ENCODE results near the gene AMOT.
"Not testable (repeated sequence)": the region's sequence is repeated elsewhere in the genome, so short reads cannot be mapped to it uniquely, and the experiment has no call there.

AMOT gene, protein sequence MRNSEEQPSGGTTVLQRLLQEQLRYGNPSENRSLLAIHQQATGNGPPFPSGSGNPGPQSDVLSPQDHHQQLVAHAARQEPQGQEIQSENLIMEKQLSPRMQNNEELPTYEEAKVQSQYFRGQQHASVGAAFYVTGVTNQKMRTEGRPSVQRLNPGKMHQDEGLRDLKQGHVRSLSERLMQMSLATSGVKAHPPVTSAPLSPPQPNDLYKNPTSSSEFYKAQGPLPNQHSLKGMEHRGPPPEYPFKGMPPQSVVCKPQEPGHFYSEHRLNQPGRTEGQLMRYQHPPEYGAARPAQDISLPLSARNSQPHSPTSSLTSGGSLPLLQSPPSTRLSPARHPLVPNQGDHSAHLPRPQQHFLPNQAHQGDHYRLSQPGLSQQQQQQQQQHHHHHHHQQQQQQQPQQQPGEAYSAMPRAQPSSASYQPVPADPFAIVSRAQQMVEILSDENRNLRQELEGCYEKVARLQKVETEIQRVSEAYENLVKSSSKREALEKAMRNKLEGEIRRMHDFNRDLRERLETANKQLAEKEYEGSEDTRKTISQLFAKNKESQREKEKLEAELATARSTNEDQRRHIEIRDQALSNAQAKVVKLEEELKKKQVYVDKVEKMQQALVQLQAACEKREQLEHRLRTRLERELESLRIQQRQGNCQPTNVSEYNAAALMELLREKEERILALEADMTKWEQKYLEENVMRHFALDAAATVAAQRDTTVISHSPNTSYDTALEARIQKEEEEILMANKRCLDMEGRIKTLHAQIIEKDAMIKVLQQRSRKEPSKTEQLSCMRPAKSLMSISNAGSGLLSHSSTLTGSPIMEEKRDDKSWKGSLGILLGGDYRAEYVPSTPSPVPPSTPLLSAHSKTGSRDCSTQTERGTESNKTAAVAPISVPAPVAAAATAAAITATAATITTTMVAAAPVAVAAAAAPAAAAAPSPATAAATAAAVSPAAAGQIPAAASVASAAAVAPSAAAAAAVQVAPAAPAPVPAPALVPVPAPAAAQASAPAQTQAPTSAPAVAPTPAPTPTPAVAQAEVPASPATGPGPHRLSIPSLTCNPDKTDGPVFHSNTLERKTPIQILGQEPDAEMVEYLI

DNA sequence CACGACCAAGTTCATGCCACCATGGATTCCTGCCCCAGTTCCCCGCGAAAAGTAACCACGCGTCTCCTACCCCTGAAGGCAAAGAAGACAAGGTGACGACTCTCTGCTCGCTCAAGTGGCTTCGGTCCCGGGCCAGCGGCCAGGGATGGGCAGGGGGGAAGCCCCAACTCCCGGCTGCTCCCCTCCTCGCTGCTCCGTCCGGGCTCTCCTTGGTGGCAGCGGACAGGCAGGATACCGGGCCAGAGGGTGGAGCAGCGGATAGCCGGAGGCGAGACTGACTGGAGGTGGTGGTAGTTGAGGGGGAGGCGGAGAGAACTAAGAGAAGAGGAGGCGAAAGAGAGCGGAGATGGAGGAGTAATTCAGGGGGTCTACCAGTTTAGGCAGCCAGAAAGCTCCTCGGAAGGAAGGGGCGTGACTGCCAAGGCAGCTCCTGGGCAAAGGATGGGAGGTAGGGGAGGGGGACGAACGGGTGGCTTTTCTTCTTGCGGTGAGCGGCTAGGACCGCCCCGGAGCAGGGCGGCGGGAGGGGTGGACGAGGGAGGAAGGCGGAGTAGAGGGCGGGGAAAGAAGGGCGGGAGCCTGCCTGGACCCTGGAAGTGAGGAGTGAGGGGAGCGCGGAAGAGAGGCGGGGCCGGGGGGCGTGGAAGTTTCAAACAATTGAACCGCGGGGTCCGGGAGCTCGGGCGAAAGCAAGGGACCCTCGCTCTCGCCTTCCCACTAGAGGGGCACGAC lies at the start of gene AMOT:
TSS of gene AMOT (minus strand) at position 450 of the 732 bp plus-strand sequence. CDS start 17,705 bp downstream, outside the sequence.
- H3K27me3 Mint-ChIP-seq = no peaks in the 10 kb centered on the region

DNA sequence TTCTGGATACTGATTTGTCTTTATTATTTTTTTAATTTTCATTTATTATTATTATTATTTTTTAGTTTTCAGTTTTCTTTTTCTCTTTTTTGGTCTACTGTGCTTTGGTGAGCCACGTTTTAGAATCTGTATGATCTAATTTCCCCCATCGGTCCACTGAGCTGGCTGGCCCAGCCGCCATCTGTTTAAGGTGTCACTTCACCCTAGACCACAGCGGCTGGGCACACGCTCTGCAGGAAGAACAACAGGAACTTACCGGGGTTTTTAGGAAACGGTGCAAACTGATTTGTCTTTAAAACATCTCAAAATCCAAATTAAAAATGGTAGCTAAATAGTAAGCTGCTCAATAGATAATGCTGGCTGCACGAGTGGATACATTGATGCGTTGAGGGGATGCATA lies 48.8 kb upstream of the AMOT start:
- ATAC-seq (ENCODE audit: low read depth) = peak; percentile 26
- H3K4me1 Mint-ChIP-seq = peaks cover 13% of the 10 kb centered on the region
- H3K4me3 Mint-ChIP-seq = no peak overlapping the region
- H3K9me3 Mint-ChIP-seq = no peaks in the 10 kb centered on the region
- H3K27ac Mint-ChIP-seq = no peak overlapping the region
- H3K27me3 Mint-ChIP-seq = no peaks in the 10 kb centered on the region
- no peaks in the 10 kb centered on the region for H3K36me3 Mint-ChIP-seq
- no peak for DNase-seq (ENCODE audit: low spot score in 2 of 2)

More for the DNA sequence above, at the start of gene AMOT:
- ATAC-seq (ENCODE audit: low read depth) = peak; percentile 54
- H3K4me3 Mint-ChIP-seq = peak within 1 kb of the TSS; percentile 96
- H3K9me3 Mint-ChIP-seq = no peaks in the 10 kb centered on the region
- H3K36me3 Mint-ChIP-seq = no peaks in the 10 kb centered on the region
- peak within 1 kb of the TSS; percentile 80 for H3K27ac Mint-ChIP-seq
- peak; percentile 10 to 37 for DNase-seq (ENCODE audit: low spot score in 2 of 2)
- peaks cover 7% of the 10 kb centered on the region for H3K4me1 Mint-ChIP-seq

DNA sequence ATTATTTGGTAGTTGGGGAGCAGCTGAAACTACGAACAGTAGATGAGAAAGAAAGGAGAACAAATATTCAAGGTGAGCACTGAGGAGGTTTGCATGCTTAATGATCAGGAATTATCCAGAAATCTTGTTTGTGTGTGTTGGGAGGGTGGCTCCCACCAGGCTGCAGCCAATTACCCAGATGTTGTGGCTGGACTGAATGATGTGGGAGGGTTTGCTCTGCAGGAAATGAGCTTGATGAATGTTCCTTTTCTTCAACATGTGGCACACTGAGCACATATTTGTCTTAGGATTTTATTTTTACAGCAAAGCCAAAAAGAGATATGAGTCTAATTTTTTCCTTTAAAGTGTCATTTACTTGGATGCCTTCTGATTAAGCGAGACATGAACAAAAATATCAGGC lies 48.3 kb upstream of the AMOT start:
- Mint-ChIP-seq H3K4me3 (no peak overlapping the region), H3K36me3 (no peaks in the 10 kb centered on the region), H3K9me3 (no peaks in the 10 kb centered on the region), H3K27me3 (no peaks in the 10 kb centered on the region), H3K27ac (no peak overlapping the region), H3K4me1 (peaks cover 13% of the 10 kb centered on the region)
- DNase-seq (ENCODE audit: low spot score in 2 of 2) (no peak), ATAC-seq (ENCODE audit: low read depth) (no peak)

DNA sequence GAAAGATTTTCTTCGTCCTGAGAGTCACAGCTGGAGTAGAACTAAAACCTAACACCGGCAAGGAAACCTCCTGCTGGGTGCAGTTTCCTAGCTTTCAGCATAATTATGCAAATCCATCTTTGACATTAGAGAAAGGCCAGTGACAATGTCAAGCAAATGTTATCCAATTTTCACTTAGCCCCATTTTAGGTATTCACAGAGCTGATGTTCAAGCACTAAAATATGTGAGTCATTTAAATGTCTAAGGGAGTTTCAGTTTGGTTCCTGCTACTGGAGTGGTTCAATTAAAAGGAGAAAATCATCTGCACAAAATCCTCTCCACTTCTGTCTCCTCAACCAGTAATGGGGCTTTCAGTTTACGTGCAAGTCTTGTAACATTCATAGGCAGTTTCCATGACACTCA lies 37.1 kb upstream of the AMOT start:
- DNase-seq (ENCODE audit: low spot score in 2 of 2) (no peak), ATAC-seq (ENCODE audit: low read depth) (no peak)
- Mint-ChIP-seq H3K27me3 (no peaks in the 10 kb centered on the region), H3K36me3 (no peaks in the 10 kb centered on the region), H3K9me3 (no peaks in the 10 kb centered on the region), H3K4me1 (no peaks in the 10 kb centered on the region), H3K4me3 (no peak overlapping the region), H3K27ac (no peak overlapping the region)

DNA sequence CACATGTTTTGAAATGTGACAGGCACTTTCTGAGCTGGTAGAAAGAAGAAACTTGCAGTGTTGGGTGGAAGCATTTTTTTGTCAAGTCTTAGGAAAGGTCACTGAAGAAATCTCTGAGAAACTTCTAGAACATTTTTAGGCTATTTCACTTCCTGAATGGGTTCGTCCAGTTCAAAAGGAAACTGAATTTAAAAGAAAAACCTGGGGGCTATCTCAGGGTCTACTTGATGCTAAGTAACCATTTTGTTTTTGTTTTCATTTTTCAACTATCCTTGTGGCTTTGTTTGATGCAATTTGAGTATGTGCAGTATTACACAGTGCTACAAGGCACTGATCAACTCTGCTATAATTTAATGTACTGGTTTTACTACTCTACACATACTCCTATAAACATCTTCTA lies 34.0 kb upstream of the AMOT start:
- no peaks in the 10 kb centered on the region for H3K4me1 Mint-ChIP-seq
- ATAC-seq (ENCODE audit: low read depth) (no peak), DNase-seq (ENCODE audit: low spot score in 2 of 2) (no peak)
- H3K9me3 Mint-ChIP-seq = no peaks in the 10 kb centered on the region
- no peaks in the 10 kb centered on the region for H3K27me3 Mint-ChIP-seq
- no peaks in the 10 kb centered on the region for H3K36me3 Mint-ChIP-seq
- H3K27ac Mint-ChIP-seq = no peak overlapping the region
- no peak overlapping the region for H3K4me3 Mint-ChIP-seq

DNA sequence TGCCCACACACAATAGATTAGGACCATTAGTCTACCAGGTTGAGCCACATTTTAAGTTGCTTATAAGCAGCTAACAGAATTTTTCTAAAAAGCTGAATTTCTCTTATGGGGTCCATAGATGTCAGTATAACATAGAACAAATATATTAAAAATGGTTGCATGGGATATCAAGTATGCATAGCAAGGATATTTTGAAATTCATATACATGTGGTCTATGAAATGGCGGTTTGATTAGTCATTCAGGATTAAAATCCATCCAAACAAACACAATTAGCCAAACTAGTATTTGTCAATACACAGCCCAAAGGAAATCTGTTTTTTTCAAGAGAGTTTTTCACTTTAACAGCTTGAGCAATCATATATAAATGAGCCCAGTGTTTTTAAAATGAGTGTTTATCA lies 33.5 kb upstream of the AMOT start:
- H3K27me3 Mint-ChIP-seq = no peaks in the 10 kb centered on the region
- ATAC-seq (ENCODE audit: low read depth) (no peak), DNase-seq (ENCODE audit: low spot score in 2 of 2) (no peak)
- H3K4me1 Mint-ChIP-seq = no peaks in the 10 kb centered on the region
- H3K9me3 Mint-ChIP-seq = no peaks in the 10 kb centered on the region
- no peak overlapping the region for H3K27ac Mint-ChIP-seq
- H3K36me3 Mint-ChIP-seq = no peaks in the 10 kb centered on the region
- H3K4me3 Mint-ChIP-seq = no peak overlapping the region

DNA sequence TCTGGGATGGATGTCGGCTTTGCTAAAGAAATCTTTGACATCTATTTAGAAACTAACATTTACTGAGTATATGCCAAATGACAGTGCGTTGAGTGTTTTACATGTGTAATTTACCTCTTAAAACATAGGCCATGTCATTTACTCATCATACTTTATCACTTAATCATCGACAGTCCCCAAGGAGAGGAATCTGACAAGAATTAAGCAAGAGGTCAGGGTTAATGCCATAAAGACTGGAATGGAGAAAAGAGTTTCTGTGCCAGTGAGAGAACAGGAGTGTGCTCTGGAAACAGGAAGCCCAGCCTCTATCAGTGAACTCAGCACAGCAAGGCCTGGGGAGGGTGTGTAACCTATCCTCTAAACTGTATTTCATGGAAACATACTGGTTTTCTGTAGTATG lies 28.0 kb upstream of the AMOT start:
- ATAC-seq (ENCODE audit: low read depth) = no peak
- no peaks in the 10 kb centered on the region for H3K4me1 Mint-ChIP-seq
- no peaks in the 10 kb centered on the region for H3K36me3 Mint-ChIP-seq
- DNase-seq (ENCODE audit: low spot score in 2 of 2) = no peak
- peaks cover 2% of the 10 kb centered on the region for H3K27me3 Mint-ChIP-seq
- no peaks in the 10 kb centered on the region for H3K9me3 Mint-ChIP-seq
- no peak overlapping the region for H3K4me3 Mint-ChIP-seq
- no peak overlapping the region for H3K27ac Mint-ChIP-seq

DNA sequence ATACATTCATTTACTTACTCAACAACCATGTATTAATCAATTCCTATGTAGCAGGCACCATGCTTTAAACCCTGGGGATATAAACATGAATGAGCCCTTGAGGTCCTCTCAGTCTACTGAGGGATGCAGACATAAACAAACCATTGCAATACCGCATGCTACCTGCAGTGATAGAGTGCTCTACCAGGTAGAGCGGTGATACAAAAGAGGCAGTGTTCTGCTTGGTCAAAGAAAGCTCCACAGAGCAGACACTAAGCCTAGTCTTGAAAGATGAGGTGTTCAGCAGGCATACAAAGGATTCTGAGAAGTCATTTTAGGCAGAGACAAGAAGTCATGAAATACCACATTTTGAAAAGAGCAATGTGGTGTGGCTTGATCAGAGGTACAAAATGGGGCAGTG lies 26.9 kb upstream of the AMOT start:
- H3K4me3 Mint-ChIP-seq = no peak overlapping the region
- peaks cover 2% of the 10 kb centered on the region for H3K27me3 Mint-ChIP-seq
- no peaks in the 10 kb centered on the region for H3K4me1 Mint-ChIP-seq
- DNase-seq (ENCODE audit: low spot score in 2 of 2) (no peak), ATAC-seq (ENCODE audit: low read depth) (peak; percentile 41)
- H3K27ac Mint-ChIP-seq = no peak overlapping the region
- no peaks in the 10 kb centered on the region for H3K36me3 Mint-ChIP-seq
- H3K9me3 Mint-ChIP-seq = no peaks in the 10 kb centered on the region

DNA sequence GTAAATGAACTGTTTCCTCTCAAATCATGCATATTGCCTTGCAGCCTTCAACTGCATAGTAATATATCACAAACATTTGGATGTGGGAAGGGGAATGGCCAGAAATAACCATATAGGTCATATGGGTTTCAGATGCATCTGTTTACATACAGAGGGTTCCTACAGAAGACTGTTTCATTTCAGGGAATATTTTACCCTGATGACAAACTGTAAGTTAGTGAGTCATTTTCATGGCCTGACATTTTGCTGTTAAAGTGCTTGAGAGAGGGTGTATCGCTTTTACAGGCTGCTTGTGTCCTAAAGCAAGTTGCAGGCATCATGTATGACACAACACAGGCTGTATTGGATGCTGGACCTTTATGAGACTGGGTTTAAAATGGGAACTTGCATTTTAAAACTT lies 25.5 kb upstream of the AMOT start:
- H3K36me3 Mint-ChIP-seq = no peaks in the 10 kb centered on the region
- no peaks in the 10 kb centered on the region for H3K4me1 Mint-ChIP-seq
- ATAC-seq (ENCODE audit: low read depth) (no peak), DNase-seq (ENCODE audit: low spot score in 2 of 2) (no peak)
- H3K27me3 Mint-ChIP-seq = peaks cover 2% of the 10 kb centered on the region
- H3K9me3 Mint-ChIP-seq = no peaks in the 10 kb centered on the region
- H3K27ac Mint-ChIP-seq = no peak overlapping the region
- H3K4me3 Mint-ChIP-seq = no peak overlapping the region

DNA sequence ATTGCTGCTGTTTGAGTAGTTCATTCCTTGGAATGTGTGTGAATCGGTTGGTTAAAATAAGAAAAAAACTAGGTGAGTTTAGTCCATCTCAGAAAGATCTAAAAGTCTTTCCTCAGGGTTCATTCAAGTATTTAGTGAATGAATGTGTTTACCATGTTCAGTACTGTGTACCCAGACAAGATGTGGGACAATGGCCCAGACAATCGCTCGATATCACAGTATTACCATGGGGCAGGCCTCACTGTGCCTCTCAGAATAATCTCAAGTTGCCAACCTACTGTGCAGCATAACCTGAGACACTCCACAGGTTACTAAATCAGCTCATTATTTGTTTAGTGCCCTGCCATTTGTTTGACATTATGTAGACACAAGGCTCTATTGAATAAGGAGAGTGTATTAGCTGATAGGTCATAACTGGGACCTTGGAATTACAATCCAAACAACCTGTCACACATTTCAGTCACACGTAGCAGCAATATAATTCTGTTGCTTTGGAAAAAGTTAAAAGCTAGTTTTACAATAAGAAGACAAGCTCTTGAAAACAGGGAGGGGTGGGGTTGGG lies 24.9 kb upstream of the AMOT start:
- Mint-ChIP-seq H3K27me3 (peaks cover 2% of the 10 kb centered on the region), H3K36me3 (no peaks in the 10 kb centered on the region), H3K9me3 (no peaks in the 10 kb centered on the region), H3K27ac (no peak overlapping the region), H3K4me1 (no peaks in the 10 kb centered on the region), H3K4me3 (no peak overlapping the region)
- no peak for DNase-seq (ENCODE audit: low spot score in 2 of 2)
- no peak for ATAC-seq (ENCODE audit: low read depth)

DNA sequence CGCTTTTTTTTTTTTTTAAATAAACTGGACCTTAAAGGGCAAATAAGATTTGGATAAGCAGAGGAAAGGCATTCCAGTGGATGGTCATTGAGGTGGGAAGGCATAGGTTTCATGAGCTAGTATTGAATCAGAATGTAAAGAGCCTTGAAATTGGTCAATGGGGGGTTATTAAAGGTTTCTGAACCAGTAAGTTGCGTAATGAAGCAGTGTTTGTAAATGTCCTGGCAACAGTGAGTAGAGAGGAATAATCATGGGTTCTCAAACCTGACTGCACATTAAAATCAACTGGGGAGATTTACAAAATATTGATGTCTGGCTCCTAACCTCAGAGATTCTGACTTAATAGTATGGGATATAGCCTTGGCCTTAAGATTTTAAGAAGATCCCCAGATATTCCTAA lies 23.2 kb upstream of the AMOT start:
- DNase-seq (ENCODE audit: low spot score in 2 of 2) (no peak), ATAC-seq (ENCODE audit: low read depth) (no peak)
- no peak overlapping the region for H3K4me3 Mint-ChIP-seq
- H3K27me3 Mint-ChIP-seq = peaks cover 2% of the 10 kb centered on the region
- H3K9me3 Mint-ChIP-seq = no peaks in the 10 kb centered on the region
- H3K4me1 Mint-ChIP-seq = no peaks in the 10 kb centered on the region
- H3K36me3 Mint-ChIP-seq = no peaks in the 10 kb centered on the region
- no peak overlapping the region for H3K27ac Mint-ChIP-seq

DNA sequence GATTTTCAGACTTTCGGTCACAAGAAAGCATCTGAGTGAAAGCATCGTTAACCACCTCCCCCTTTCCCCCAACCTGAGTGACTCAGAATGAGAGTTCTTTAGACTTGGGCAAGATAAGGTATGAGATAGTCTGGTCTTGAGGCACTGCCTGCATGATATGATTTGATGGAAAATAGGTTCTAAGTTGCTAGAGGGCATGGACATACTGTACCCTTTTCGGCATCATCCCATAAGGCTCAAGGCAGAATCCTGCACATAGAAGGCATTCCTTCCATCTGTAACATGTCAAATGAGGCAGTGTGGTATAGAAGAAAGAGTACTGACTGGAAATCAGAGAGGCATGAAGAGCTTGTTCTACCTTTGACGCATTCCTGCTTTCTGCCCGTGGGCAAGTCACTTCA lies 16.8 kb upstream of the AMOT start:
- H3K4me1 Mint-ChIP-seq = peaks cover 4% of the 10 kb centered on the region
- no peak overlapping the region for H3K4me3 Mint-ChIP-seq
- DNase-seq (ENCODE audit: low spot score in 2 of 2) (no peak), ATAC-seq (ENCODE audit: low read depth) (no peak)
- peaks cover 3% of the 10 kb centered on the region for H3K27me3 Mint-ChIP-seq
- H3K27ac Mint-ChIP-seq = no peak overlapping the region
- H3K9me3 Mint-ChIP-seq = no peaks in the 10 kb centered on the region
- no peaks in the 10 kb centered on the region for H3K36me3 Mint-ChIP-seq

DNA sequence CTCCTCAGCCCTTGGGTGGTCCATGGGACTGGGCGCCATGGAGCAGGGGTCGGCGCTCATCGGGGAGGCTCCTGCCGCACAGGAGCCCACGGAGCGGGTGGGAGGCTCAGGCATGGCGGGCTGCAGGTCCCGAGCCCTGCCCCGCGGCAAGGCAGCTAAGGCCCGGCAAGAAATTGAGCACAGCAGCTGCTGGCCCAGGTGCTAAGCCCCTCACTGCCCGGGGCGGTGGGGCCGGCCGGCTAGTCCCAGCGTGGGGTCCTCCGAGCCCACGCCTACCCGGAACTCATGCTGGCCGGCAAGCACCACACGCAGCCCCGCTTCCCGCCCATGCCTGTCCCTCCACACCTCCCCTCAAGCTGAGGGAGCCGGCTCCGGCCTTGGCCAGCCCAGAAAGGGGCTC lies 14.3 kb upstream of the AMOT start:
- H3K36me3 Mint-ChIP-seq; H3K9me3 Mint-ChIP-seq; DNase-seq (ENCODE audit: low spot score in 2 of 2); H3K27me3 Mint-ChIP-seq; ATAC-seq (ENCODE audit: low read depth); H3K4me3 Mint-ChIP-seq; H3K27ac Mint-ChIP-seq: not testable (repeated sequence)
- H3K4me1 Mint-ChIP-seq = peaks cover 19% of the 10 kb centered on the region
